ENCODE results near the gene DPP6. TPM values are rescaled to one million over a fixed set of nuclear protein-coding genes. Genes with fewer than 3 reads are reported as not detected.

Gene DPP6
- total and polyA plus RNA-seq, 12 donors: 0.07 to 2.1 (median 0.16) TPM; not detected in 4

- Histone ChIP-seq H3K27me3 (peaks cover 0 to 27% (median 18%) of the 10 kb centered on the region in 7 donors), H3K27ac (no peak overlapping the region), H3K36me3 (no peaks in the 10 kb centered on the region), H3K4me1 (no peaks in the 10 kb centered on the region), H3K9me3 (peaks cover 0 to 16% (median 0%) of the 10 kb centered on the region in 11 donors), H3K4me3 (no peak overlapping the region)
- WGBS, 2 donors: 77 to 79% methylated on average over 2 of the region's 2 CpGs
- ATAC-seq: no peak
- no peak for DNase-seq
- intact Hi-C loops (cut with DNase I): no loop called here
- TF ChIP-seq CTCF (IDR thresholded peaks at IDR 0.05): no peak
These were observed 733.7 kb downstream of the DPP6 start for GRCh38 chr7:154785898-154786297.

- Histone ChIP-seq H3K36me3 (no peaks in the 10 kb centered on the region), H3K27ac (no peak overlapping the region), H3K27me3 (peaks cover 0 to 48% (median 24%) of the 10 kb centered on the region in 7 donors), H3K4me1 (peaks cover 0 to 3% (median 0%) of the 10 kb centered on the region in 9 donors), H3K9me3 (peaks cover 0 to 16% (median 0%) of the 10 kb centered on the region in 11 donors), H3K4me3 (no peak overlapping the region)
- 62 to 64% methylated on average over 6 of the region's 6 CpGs for WGBS, 2 donors
- intact Hi-C loops (cut with DNase I): no loop called here
- TF ChIP-seq CTCF (IDR thresholded peaks at IDR 0.05): peak in 4 of 9 donors; percentile 25 to 42 (median 28)
- ATAC-seq (no peak), DNase-seq (no peak)
These were observed 737.2 kb downstream of the DPP6 start for GRCh38 chr7:154789404-154789803.

- Histone ChIP-seq H3K27me3 (peaks cover 0 to 70% (median 36%) of the 10 kb centered on the region in 7 donors), H3K36me3 (no peaks in the 10 kb centered on the region), H3K9me3 (peaks cover 0 to under 1% (median 0%) of the 10 kb centered on the region in 11 donors), H3K27ac (no peak overlapping the region), H3K4me3 (no peak overlapping the region), H3K4me1 (peaks cover 0 to 4% (median 0%) of the 10 kb centered on the region in 9 donors)
- ATAC-seq (no peak), DNase-seq (no peak)
- intact Hi-C loops (cut with DNase I): no loop called here
- 82 to 90% methylated on average over 4 of the region's 4 CpGs for WGBS, 2 donors
- no peak for TF ChIP-seq CTCF (IDR thresholded peaks at IDR 0.05)
These were observed 739.4 kb downstream of the DPP6 start for GRCh38 chr7:154791611-154792010.

GRCh38 chr7:154792436-154793055 lies 740.3 kb downstream of the DPP6 start:
- peaks cover 0 to 79% (median 36%) of the 10 kb centered on the region in 7 donors for H3K27me3 ChIP-seq
- H3K27ac ChIP-seq: no peak overlapping the region
- H3K9me3 ChIP-seq: no peaks in the 10 kb centered on the region
- no peak for DNase-seq
- ATAC-seq: no peak
- no peak overlapping the region for H3K4me3 ChIP-seq
- TF ChIP-seq CTCF (IDR thresholded peaks at IDR 0.05): no peak
- WGBS, 2 donors: 82 to 85% methylated on average over 7 of the region's 7 CpGs
- H3K36me3 ChIP-seq: no peaks in the 10 kb centered on the region
- intact Hi-C loops (cut with DNase I): no loop called here
- peaks cover 0 to 4% (median 0%) of the 10 kb centered on the region in 9 donors for H3K4me1 ChIP-seq
